Right ventricle myocardium inferior (tissue), 1 donor: Measurements from ENCODE around the gene FAM90A1. TPM values are rescaled to one million over a fixed set of nuclear protein-coding genes. Genes with fewer than 3 reads are reported as not detected.
A peak's percentile ranks its signal among the peaks of the same experiment; 100 is the strongest.
"Not testable (repeated sequence)": the region's sequence is repeated elsewhere in the genome, so short reads cannot be mapped to it uniquely, and the experiment has no call there.

Source experiments
- ATAC-seq: fragments of 200-7000 bp; cut with Tn5 transposase; one replicate; pipeline ENCODE4 v1.9.1; 2020; ENCODE audit warnings: mild to moderate bottlenecking, moderate library complexity
- DNase-seq: peaks from one replicate; pipeline ENCODE4 v3.0.0; 2021; ENCODE audit errors: missing footprints
- intact Hi-C: fragments of 100-400 bp; cut with DNase I; formaldehyde crosslinking; loops from one replicate; pipeline ENCODE4 v1.11.0; 2022
- long read RNA-seq: library from polyadenylated mRNA; unstranded; transcript quantifications from one replicate; pipeline ENCODE4 v2.0.0, GENCODE V29; 2021
- total RNA-seq: library from RNA; stranded (reverse); fragmentation: NEBNext Ultra II Directional; extraction: Animal tissue kit (Norgen Biotek cat#: 25700); gene quantifications from one replicate; pipeline ENCODE4 v1.2.1, GENCODE V29; 2021
- donor health status: DM: no; HTN: yes; CAD: no; lungs with severe emphysema.

Gene FAM90A1, protein sequence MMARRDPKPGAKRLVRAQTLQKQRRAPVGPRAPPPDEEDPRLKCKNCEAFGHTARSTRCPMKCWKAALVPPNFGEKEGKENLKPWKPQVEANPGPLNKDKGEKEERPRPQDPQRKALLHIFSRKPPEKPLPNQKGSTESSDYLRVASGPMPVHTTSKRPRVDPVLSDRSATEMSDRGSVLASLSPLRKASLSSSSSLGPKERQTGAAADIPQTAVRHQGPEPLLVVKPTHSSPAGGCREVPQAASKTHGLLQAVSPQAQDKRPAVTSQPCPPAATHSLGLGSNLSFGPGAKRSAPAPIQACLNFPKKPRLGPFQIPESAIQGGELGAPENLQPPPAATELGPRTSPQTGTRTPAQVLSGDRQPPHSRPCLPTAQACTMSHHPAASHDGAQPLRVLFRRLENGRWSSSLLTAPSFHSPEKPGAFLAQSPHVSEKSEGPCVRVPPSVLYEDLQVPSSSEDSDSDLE
- 0.46 TPM for total RNA-seq
- long read RNA-seq = 0 reads

DNA sequence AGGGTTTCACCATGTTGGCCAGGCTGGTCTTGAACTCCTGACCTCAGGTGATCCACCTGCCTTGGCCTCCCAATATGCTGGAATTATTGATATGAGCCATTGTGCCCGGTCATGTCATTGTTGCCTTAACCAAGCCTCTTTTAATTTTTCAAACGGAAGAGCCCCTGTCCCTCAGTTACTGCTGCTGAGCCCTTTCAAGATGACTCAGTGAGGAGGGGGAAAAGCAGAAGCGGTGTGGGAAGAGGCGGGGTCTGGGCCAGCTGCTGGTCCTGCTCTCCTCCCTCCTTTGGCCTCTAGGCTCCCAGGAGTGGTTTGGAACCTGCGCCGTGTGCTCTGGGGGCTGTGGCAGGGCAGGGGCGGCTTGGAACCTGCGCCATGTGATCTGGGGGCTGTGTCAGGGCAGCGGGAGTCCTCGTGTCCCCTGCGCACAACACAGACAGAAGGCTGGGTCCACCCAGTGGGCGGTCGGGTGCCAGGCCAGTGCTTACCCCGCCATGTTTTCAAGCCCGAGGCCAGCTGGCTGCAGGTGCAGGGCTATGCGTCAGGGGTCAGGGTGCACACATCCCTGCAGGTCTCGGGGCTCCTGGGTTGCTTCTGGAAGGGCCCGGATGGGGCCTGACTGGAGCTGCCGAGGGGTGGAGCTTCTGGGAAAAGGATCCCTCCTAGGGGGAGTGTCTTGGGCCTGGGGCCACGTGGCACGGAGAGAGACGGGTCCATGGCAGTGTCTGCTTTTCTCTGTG is at the start of gene FAM90A1:
Gene FAM90A1 (minus strand): TSS at position 627 of the 740 bp plus-strand sequence. CDS start 2,786 bp downstream, outside the sequence.
- ATAC-seq, intact Hi-C loops: not testable (repeated sequence)
- DNase-seq = peak; percentile 72

DNA sequence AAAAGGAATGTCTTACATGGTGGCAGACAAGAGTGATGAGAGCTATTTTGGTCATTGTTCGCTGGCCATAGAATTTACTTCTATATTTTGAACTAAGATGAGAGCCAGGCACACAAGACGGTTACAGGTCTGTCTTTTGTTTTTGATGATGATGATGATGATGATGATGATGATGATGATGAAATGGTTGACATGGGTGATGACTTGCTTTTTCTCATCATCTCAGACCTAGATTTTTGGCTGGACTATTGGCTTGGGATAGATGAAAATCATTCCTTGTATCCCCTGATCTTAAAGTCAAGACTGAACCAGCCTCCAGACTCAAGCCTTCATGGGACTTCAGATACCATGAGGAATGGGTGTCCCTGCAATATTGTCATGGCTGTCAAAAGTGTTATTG is 49.0 kb upstream of the FAM90A1 start:
- ATAC-seq, DNase-seq, intact Hi-C loops: not testable (repeated sequence)

DNA sequence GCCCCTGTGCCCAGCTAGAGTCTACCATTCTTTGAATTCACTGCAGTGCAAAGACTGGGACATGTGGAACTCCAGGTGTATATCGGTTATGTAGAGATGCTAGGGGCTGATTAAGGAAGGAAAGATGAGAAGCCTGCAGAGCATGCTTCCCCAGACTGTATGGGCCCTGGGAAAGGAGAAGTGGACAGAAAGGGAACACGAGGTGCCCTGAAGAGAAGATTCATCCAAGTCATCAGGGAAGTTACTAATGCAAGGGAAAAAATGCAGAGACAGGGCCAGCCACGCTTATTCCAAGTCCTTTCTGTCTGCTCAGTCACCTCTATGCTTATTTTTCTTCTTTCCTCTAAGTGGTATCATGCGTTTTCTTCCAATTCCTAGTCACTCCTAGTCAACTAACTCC is 39.3 kb upstream of the FAM90A1 start:
- DNase-seq, intact Hi-C loops, ATAC-seq: not testable (repeated sequence)

DNA sequence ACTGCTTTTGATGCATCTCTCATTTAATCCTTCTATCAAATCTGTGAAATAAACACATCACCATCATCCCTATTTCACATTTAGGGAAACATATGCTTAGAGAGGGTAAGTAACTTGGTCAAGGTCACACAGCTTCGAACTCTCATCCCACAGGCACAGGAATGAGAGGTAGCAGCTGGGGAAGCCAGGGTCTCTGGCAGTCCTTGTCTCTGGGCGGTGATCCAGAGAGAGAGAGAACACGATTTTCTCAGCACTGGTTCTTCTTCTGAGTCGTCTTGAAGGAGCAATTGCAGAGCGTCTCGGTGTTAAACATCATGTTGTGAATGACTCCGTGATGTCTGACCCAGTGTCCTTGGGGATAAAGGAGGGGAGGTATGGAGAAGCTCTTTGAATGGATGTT is 36.8 kb upstream of the FAM90A1 start:
- ATAC-seq, intact Hi-C loops, DNase-seq: not testable (repeated sequence)

DNA sequence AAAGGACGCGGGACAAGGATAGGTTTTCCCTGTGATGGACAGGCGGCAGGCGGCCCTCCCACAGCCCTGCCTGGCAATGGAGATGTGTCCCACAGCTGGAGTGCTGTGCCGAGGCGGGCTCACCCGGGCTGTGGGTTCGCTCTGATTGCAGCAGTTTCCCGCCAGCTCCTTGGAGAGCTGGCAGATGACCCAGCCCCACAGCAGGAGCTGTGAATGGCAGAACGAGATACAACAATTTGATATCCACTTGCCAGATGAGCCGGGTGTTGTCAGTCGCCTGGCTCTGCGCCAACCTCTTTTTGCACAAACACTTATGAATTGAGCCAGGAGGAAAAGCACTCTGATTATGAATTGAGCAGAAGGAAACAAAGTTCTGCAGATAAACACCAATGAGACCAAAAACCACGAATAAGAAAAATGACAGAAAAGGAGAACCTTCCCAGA is 33.7 kb upstream of the FAM90A1 start:
- intact Hi-C loops = not testable (repeated sequence)
- ATAC-seq = peak; percentile 50
- peak; percentile 71 for DNase-seq

DNA sequence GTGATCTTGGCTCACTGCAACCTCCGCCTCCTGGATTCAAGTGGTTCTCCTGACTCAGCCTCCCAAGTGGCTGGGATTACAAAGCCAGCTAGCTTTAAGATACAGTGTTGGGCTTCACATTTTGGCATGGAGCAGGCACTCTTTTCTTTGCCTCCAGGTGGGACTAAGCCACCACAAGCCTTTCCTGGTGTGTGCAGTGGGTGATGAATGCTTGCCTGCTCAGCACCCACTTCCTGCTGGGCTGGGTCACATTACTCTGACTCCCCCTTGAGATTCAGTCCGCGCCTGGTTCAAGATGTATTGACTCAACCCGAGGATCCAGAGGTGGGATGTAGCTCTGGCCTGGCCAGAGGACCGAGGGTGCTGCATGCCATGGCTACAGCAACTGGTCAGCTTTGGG is 28.9 kb upstream of the FAM90A1 start:
- ATAC-seq, DNase-seq, intact Hi-C loops: not testable (repeated sequence)

DNA sequence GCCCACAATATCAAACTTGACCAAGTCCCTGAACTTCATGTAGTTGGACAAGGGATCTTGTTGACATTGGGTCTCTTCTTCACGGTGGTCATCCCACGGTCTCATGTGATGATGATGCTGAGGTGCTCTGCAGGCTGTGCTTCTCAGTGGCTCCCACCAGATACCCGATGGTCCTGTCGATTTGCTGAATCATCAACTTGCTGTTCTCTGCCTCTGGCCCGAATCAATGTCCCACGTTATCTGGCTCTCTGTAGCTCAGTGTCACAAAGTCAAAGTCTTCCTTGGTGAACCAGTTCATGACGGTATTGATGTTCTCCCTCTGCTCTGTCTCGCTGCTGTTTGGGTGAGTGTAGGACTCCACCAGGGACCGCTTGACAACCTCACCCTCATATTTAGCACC is 27.3 kb upstream of the FAM90A1 start:
- DNase-seq, ATAC-seq, intact Hi-C loops: not testable (repeated sequence)

DNA sequence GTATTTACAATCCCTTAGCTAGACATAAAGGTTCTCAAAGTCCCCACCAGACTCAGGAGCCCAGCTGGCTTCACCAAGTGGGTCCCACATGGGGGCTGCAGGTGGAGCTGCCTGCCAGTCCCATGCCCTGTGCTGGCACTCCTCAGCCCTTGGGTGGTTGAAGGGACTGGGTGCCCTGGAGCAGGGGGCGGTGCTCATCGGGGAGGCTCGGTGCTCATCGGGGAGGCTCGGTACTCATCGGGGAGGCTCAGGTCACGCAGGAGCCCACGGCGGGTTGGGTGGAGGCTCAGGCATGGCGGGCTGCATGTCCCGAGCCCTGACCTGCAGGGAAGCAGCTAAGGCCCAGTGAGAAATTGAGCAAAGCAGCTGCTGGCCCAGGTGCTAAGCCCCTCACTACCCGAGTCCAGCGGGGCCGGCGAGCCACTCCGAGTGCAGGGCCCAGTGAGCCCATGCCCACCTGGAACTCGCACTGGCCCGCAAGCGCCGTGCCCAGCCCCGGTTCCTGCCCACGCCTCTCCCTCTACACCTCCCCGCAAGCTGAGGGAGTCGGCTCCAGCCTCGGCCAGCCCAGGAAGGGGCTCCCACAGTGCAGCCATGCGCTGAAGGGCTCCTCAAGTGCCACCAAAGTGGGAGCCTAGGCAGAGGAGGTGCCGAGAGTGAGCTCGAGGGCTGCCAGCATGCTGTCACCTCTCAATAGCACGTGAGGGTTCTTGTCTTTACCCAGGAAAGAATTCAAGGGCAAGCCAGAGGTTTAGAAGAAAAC is 24.8 kb upstream of the FAM90A1 start:
- intact Hi-C loops, ATAC-seq: not testable (repeated sequence)
- DNase-seq = peak; percentile 67

DNA sequence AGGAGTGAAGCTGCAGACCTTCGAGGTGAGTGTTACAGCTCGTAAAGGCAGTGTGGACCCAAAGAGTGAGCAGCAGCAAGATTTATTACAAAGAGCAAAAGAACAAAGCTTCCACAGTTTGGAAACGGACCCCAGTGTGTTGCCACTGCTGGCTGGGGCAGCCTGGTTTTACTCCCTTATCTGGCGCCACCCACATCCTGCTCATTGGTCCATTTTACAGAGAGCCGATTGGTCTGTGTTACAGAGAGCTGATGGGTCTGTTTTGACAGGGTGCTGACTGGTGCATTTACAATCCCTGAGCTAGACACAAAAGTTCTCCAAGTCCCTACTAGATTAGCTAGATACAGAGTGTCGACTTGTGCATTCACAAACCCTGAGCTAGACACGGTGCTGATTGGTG is 24.2 kb upstream of the FAM90A1 start:
- intact Hi-C loops, ATAC-seq, DNase-seq: not testable (repeated sequence)

DNA sequence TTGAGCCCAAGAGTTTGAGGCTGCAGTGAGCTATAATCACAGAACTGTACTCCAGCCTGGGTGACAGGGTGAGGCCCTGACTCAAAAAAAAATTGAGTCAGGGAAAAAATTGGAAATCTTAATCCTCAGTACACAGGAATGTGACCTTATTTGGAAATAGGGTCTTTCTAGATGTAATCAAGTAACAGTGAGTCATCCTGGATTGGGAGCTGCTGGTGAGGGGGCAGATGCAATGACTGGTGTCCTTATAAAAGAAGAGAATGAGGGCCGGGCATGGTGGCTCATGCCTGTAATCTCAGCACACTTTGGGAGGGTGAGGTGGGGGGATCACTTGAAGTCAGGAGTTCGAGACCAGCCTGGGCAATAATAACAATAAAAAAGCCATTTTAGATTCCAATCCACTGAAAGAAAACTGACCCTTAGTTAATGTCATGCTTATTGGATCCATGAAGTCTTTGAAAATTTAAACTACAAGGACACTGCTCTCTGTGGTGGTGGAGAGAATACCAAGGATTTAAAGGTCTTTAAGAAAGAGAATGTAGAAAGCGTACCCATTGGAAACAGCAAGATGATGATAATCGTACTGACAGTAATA is 19.6 kb upstream of the FAM90A1 start:
- intact Hi-C loops, ATAC-seq, DNase-seq: not testable (repeated sequence)

DNA sequence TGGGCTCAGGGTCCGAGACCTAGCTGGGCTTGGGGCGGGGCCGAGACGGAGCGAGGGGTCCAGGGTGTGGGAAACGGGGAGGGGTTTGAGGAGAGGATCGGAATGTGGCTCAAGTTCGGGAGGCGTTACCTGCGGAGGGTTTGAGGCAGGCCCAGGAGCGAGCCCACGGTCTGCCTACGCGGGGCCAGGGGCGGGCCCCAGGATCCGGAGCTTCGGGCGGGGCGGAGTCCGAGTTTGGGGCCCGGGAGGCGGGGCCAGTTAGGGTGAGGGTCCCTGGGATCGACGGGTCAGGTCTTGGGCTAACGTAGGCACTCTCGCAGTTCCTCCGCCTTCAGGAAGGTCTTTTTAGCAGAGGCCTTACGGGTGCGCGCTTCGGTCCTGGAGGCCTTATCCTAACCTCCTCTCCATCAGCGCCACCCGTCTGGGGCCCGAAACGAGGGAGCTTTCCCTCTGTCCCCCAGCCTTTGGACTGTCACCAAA is 16.3 kb upstream of the FAM90A1 start:
- DNase-seq = peak; percentile 78
- ATAC-seq, intact Hi-C loops: not testable (repeated sequence)

DNA sequence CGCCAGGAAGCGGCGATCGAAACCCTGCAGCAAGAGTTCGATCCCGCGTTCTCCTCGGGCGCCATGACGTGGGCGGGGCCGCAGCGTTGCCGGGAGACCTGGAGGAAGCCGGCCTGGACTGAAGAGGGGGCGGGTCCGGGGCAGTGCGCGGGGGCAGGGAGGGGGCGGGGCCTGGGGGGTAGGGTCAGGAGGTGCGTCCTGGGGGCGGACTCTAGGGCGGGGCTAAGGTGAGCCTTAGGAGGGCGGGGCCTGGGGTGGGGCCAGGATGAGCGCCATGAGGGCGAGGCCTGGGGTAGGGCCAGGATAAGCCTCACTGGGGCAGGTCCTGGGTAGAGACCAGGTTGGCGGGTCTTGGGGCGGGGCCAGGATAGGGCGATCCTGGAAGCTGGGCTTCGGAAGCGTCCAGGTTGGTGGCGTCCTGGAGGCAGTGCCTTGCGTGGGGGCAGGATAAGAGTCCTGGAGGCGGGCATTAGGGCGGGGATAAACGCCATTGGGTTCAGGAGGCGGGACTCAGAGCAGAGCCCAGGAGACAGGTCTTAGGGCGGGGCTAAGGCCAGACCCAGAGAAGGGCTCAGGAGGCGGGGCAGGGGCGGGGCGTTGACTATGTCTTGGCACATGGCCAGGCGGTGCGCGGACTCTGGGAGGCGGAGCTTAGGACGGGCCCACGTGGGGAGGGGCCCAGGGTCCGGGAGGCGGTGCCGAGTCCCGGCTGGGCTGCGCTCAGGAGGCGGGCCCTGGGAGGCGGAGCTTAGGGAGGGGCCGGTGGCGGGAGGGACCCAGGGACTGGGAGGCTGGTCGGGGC is 15.7 kb upstream of the FAM90A1 start:
- intact Hi-C loops = not testable (repeated sequence)
- DNase-seq = peak; percentile 99
- peak; percentile 100 for ATAC-seq

DNA sequence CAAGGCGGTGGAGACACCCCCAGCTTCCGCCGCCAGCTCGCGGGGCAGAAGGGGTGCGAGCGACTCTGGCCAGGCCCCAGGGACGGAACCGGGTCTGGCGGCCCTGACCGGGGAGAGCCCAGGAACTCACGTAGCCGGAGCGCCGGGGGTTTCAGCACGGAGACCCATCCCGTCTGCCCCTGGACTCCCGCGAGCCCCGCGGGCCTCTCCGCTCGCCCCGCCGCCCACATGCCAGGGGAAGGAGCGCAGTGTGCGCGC is 15.1 kb upstream of the FAM90A1 start:
- DNase-seq, intact Hi-C loops, ATAC-seq: not testable (repeated sequence)

DNA sequence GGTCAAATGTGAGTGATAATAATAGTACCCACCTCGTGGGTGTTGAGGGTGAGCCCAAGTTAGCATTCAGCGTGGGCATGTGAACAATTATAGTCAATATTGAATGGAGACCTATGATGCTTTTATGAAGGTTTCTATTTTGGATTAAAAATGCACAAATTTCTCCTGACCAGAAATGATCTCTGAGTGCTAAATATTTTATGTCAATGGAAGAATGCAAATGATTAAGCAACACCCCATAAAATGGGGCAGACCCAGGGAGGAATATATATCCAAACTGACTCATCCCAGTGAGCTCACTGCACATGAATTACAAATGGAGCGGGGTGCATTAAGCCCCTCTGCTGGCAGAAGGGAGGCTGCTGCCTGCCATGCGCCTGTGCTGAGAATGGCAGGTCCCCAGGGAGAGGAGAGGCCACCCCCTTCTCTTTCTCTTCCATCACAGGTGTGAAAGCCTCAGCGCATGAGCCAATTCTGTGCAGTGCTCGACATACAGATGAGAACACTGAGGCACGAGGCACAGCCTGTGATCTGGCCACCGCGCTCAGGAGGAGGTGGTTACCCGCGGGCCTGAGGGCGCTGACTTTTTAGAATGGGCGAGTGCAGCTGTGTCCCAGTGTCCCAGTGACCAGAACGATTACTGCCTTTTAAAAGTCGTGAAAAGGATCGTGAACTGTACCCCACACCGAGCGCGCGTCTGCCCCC is 14.7 kb upstream of the FAM90A1 start:
- ATAC-seq, intact Hi-C loops, DNase-seq: not testable (repeated sequence)

DNA sequence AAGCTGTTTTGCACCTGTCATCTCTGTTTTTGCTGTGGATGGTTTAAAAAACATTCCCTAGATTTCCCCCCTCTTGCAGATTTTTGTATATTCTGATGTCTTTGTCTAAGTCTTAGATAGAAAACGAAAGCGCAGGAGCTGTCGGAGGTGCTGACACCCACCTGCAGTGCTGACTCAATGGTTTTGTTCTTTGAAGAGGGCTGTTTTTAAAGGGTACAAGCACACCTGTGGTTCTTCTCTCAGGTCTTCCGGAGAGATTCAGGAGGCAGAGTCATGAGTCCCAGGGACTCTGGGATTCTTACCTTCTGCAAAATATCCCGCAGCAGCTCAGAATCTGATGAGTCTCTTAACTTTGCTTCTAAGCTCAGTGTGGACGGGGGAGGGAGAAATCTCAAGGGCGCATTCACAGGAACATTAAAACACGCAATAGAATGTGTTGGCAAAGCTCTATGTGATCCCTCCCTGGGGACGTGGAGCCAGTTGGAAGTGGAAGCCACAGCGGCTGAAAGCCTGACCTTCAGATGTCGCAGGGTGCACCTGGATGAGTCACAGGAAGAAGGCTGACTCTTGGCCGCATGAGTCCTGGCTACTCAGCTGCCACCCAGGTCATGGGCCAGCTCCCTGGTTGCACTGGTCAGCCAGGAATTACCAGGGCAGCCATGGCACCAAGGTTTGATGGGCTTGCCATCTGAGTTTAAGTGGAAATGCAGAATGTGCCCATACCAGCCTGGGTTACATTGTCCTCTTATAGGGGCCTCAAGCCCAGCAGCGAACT is 13.1 kb upstream of the FAM90A1 start:
- DNase-seq, intact Hi-C loops, ATAC-seq: not testable (repeated sequence)

DNA sequence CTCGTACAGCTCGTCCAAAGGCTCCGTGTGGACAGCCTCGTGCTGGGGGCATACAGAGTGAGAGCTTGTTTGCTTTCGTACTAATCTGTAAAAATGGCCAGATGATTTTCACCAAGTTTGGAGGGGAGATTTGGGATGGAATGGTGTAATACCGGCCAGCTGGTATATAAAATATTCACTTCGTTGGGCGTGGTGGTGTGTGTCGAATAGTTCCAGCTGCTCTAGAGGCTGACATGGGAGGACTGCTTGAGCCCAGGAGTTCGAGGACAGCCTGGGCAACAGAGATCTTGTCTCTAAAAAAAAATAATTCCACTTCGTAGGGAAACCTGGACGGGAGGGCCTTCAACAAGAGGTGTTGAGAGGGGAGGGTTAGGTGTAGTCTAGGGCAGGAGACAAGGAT is 9.6 kb upstream of the FAM90A1 start:
- intact Hi-C loops, ATAC-seq, DNase-seq: not testable (repeated sequence)
